C1 segment of cervical spinal cord (tissue), 14 donors: ENCODE data around the gene GDI2.
"Not testable (repeated sequence)": the region's sequence is repeated elsewhere in the genome, so short reads cannot be mapped to it uniquely, and the experiment has no call there.

Experiments
- DNase-seq, 14 donors: peaks; one replicate each; lab custom pipeline; 2025; lab: John Stamatoyannopoulos, UW

The GDI2 gene

GRCh38 chr10:5828725-5829124 lies 15.5 kb upstream of the GDI2 start:
- no peak for DNase-seq

GRCh38 chr10:5827841-5828240 lies 14.6 kb upstream of the GDI2 start:
- no peak for DNase-seq

- DNase-seq: not testable (repeated sequence)
These were observed 13.3 kb upstream of the GDI2 start for GRCh38 chr10:5826511-5826910.

- peak in 1 of 14 donors; percentile 4 for DNase-seq
These were observed 5.7 kb upstream of the GDI2 start for GRCh38 chr10:5818894-5819293.

- no peak for DNase-seq
These were observed 4.8 kb upstream of the GDI2 start for GRCh38 chr10:5818048-5818331.

GRCh38 chr10:5817322-5818047 lies 4.3 kb upstream of the GDI2 start:
- DNase-seq: no peak

- no peak for DNase-seq
These were observed 2.9 kb upstream of the GDI2 start for GRCh38 chr10:5816170-5816569.

GRCh38 chr10:5814110-5815107 lies 1.2 kb upstream of the GDI2 start:
- peak in 1 of 14 donors; percentile 49 for DNase-seq

- peak in 1 of 14 donors; percentile 60 for DNase-seq
These were observed 218 bp downstream of the GDI2 start for GRCh38 chr10:5813091-5813340.

GRCh38 chr10:5812283-5813090 lies 747 bp downstream of the GDI2 start:
- peak in 9 of 14 donors; percentile 34 to 80 (median 61) for DNase-seq

- peak in 6 of 14 donors; percentile 5 to 13 (median 8) for DNase-seq
These were observed 1.8 kb downstream of the GDI2 start for GRCh38 chr10:5811387-5811821.

- no peak for DNase-seq
These were observed 3.0 kb downstream of the GDI2 start for GRCh38 chr10:5810225-5810624.

GRCh38 chr10:5809527-5810154 lies 3.6 kb downstream of the GDI2 start:
- no peak for DNase-seq

- not testable (repeated sequence) for DNase-seq
These were observed 4.3 kb downstream of the GDI2 start for GRCh38 chr10:5808783-5809392.

GRCh38 chr10:5806745-5807144 lies 6.5 kb downstream of the GDI2 start:
- DNase-seq: no peak

GRCh38 chr10:5805711-5806110 lies 7.5 kb downstream of the GDI2 start:
- no peak for DNase-seq

- DNase-seq: no peak
These were observed 8.0 kb downstream of the GDI2 start for GRCh38 chr10:5805260-5805659.

- no peak for DNase-seq
These were observed 8.8 kb downstream of the GDI2 start for GRCh38 chr10:5804386-5804785.

GRCh38 chr10:5800782-5801181 lies 12.5 kb downstream of the GDI2 start:
- DNase-seq: no peak

- DNase-seq: no peak
These were observed 19.0 kb downstream of the GDI2 start for GRCh38 chr10:5794236-5794635.

GRCh38 chr10:5789626-5790025 lies 23.6 kb downstream of the GDI2 start:
- DNase-seq: no peak
